ENCODE results near the gene BPTF. TPM values are rescaled to one million over a fixed set of nuclear protein-coding genes. Genes with fewer than 3 reads are reported as not detected.
"Not testable (repeated sequence)": the region's sequence is repeated elsewhere in the genome, so short reads cannot be mapped to it uniquely, and the experiment has no call there.

BPTF gene
- total and polyA plus RNA-seq, 2 of the 13 experiments (the other 11 are each of a cell fraction or from before 2014, with no cell fraction given): 43.5 to 66.1 TPM

- intact Hi-C loops (cut with micrococcal nuclease; ENCODE audit: unreplicated experiment): loop anchor here (1.0 to 2.0 kb wide), 2 partner anchors 8 to 14 kb away; partner anchors contain the start of gene KPNA2
- H3K79me2 ChIP-seq (ENCODE audit: insufficient read depth, low read length); in situ Hi-C loops (cut with HindIII; ENCODE audit: extremely low pct_ligation_motif_present, low pct_unique_long_range_greater_than_20kb); H3K27me3 ChIP-seq (ENCODE audit: control insufficient read depth in 1 of 2, insufficient read depth in 2 of 2, low read length in 2 of 2); H3K36me3 ChIP-seq (replicated peaks in 1 of 2; ENCODE audit: control insufficient read depth in 1 of 2, insufficient read depth in 2 of 2, low read length in 2 of 2); ATAC-seq; H3K9me3 ChIP-seq (ENCODE audit: low read length); FAIRE-seq; H4K20me1 ChIP-seq (ENCODE audit: insufficient read depth, low read length); DNase-seq (ENCODE audit: low spot score); BruUV-seq (replicated peaks); CTCF ChIA-PET (ENCODE audit: low intra/inter-chr PET ratio, low total read pairs); TF ChIP-seq MAZ (IDR thresholded peaks at IDR 0.05; ENCODE audit: borderline replicate concordance, low read depth, low read length): not testable (repeated sequence)
- Histone ChIP-seq H3K4me3 (replicated peaks in 1 of 3; ENCODE audit: insufficient read depth in 1 of 3, low read depth in 2 of 3, low read length in 3 of 3) (peak overlapping the region; percentile 65 to 75 (median 67)), H3K4me2 (ENCODE audit: low read depth, low read length) (peak overlapping the region; percentile 85), H2AFZ (ENCODE audit: low read length) (peak overlapping the region; percentile 90), H3K9ac (ENCODE audit: insufficient read depth, low read depth, low read length) (peak overlapping the region; percentile 85), H3K4me1 (ENCODE audit: insufficient read depth, low read length) (peaks cover 41% of the 10 kb centered on the region), H3K27ac (ENCODE audit: extremely low read length, insufficient read depth, low read length) (peak overlapping the region; percentile 92)
- POLR2A ChIA-PET: interaction anchor here (1.2 to 2.1 kb wide), 10 partner anchors 9 to 437 kb away, joined by 3 to 44 read pairs (median 6); partner anchors contain the start of genes KPNA2 and WIPI1
- peak; percentile 87 for TF ChIP-seq ZBTB33 (CRISPR knock-in tag; IDR thresholded peaks at IDR 0.05)
- 0 out of 2 replicates have a peak, but pooled peaks have one; percentile 3 for TF ChIP-seq ZNF770 (CRISPR knock-in tag; IDR thresholded peaks at IDR 0.05)
- 0 out of 2 replicates have a peak, but pooled peaks have one; percentile 33 for TF ChIP-seq MAZ (CRISPR knock-in tag; IDR thresholded peaks at IDR 0.05; ENCODE audit: low read depth)
- 0 out of 2 replicates have a peak, but pooled peaks have one; percentile 12 for TF ChIP-seq TP53 (CRISPR knock-in tag; conservative IDR thresholded peaks at IDR 0.05)
- TF ChIP-seq ZNF816 (CRISPR knock-in tag; IDR thresholded peaks at IDR 0.05; ENCODE audit: borderline replicate concordance): peak; percentile 16; the same call in 1 of the 2 replicates
- peak; percentile 38; the same call in 1 of the 2 replicates for TF ChIP-seq CHD4 (IDR thresholded peaks at IDR 0.05; ENCODE audit: borderline replicate concordance, low read length)
- TF ChIP-seq ZBTB38 (CRISPR knock-in tag; IDR thresholded peaks at IDR 0.05): 0 out of 2 replicates have a peak, but pooled peaks have one; percentile 10
- TF ChIP-seq BRD4 (CRISPR knock-in tag; IDR thresholded peaks at IDR 0.05): 0 out of 2 replicates have a peak, but pooled peaks have one; percentile 11
- 77% methylated on average over 13 of the region's 13 CpGs for WGBS (ENCODE audit: low lambda C conversion rate)
Observed at GRCh38 chr17:68020791-68021190, 195.5 kb downstream of the BPTF start.

Measured in HepG2 (cell line).